K562 (cell line): ENCODE data around the gene SLC49A4. TPM values are rescaled to one million over a fixed set of nuclear protein-coding genes. Genes with fewer than 3 reads are reported as not detected.

ENCODE experiments used
- ATAC-seq: fragments of 200-7000 bp; cut with Tn5 transposase; 3 replicates; pipeline ENCODE4 v1.9.1; 2020; ENCODE audit warnings: moderate library complexity
- BruUV-seq: library from RNA; stranded (reverse); fragments of 400-500 nt; replicated peaks from 2 replicates; lab custom pipeline; 2021; lab: Mats Ljungman, UMichigan
- CTCF ChIA-PET: fragments of 300-600 bp; formaldehyde crosslinking; extraction: SDS; loops from one replicate; lab custom pipeline; 2021; ENCODE audit warnings: low intra/inter-chr PET ratio; lab: Yijun Ruan, JAX
- POLR2A ChIA-PET: fragments of 300-600, 350-650 bp; sonication (Branson Sonifier 250); formaldehyde crosslinking; extraction: SDS; loops from one replicate; lab custom pipeline; 2021; ENCODE audit warnings: antibody characterized with exemption, inconsistent platforms; lab: Yijun Ruan, JAX
- DNase-seq, 4 experiments: peaks; one replicate each; pipeline versions ENCODE4 v3.0.0 to v3.0.0-alpha.2; 2011 to 2018; ENCODE audit warnings: low spot score in 3 of 4, mixed read lengths in 3 of 4; ENCODE audit errors: extremely low read depth in 1 of 4
- FAIRE-seq: peaks from 2 replicates; lab custom pipeline; 2011; peaks lifted over from hg19 to GRCh38; lab: Jason Lieb, UNC
- H2AFZ ChIP-seq: 2 replicates; pipeline ENCODE4 v1.6.0; 2011; ENCODE audit warnings: low read depth, low read length, control low read depth, inconsistent platforms
- H3K27ac ChIP-seq: fragments of 200-600 bp; 3 replicates; pipeline ENCODE4 v1.8.0; 2011; ENCODE audit warnings: low read depth, mild to moderate bottlenecking, control low read depth, inconsistent platforms, low read length, moderate library complexity, mixed read lengths; ENCODE audit errors: extremely low read depth
- H3K27me3 ChIP-seq, 2 experiments: fragments of 300-600 bp in 1 of 2; 2 replicates in 1 of 2; 3 replicates in 1 of 2; pipeline versions ENCODE4 v1.6.0 to v1.8.0; 2011; ENCODE audit warnings: inconsistent platforms in 2 of 2, low read length in 2 of 2, mild to moderate bottlenecking in 1 of 2, mixed read lengths in 1 of 2, moderate library complexity in 1 of 2; ENCODE audit not compliant: control insufficient read depth in 2 of 2, insufficient read depth in 2 of 2
- H3K36me3 ChIP-seq: fragments of 300-600 bp; 3 replicates; pipeline ENCODE4 v1.8.0; 2011; ENCODE audit warnings: mild to moderate bottlenecking, low read length, inconsistent platforms; ENCODE audit not compliant: control insufficient read depth, insufficient read depth
- H3K4me1 ChIP-seq, 2 experiments: fragments of 200-600 bp in 1 of 2; replicated peaks in 1 of 2; 2 replicates in 1 of 2; 3 replicates in 1 of 2; pipeline versions ENCODE4 v1.5.1 to v1.8.0; 2011; ENCODE audit warnings: inconsistent platforms in 2 of 2, low read length in 2 of 2, mild to moderate bottlenecking in 1 of 2, mixed read lengths in 1 of 2, moderate library complexity in 1 of 2; ENCODE audit not compliant: control insufficient read depth in 2 of 2, insufficient read depth in 2 of 2
- H3K4me2 ChIP-seq: 2 replicates; pipeline ENCODE4 v1.6.1; 2011; ENCODE audit warnings: low read length, control low read depth, inconsistent platforms, mixed read lengths; ENCODE audit not compliant: insufficient read depth
- H3K4me3 ChIP-seq: fragments of 200-600 bp; sonication (generic), shearing (Covaris generic); 2 replicates; pipeline ENCODE4 v1.5.1; 2016; ENCODE audit warnings: control low read depth, inconsistent platforms
- H3K79me2 ChIP-seq: fragments of 200-600 bp; 3 replicates; pipeline ENCODE4 v1.8.0; 2011; ENCODE audit warnings: low read length, inconsistent platforms; ENCODE audit not compliant: control insufficient read depth, insufficient read depth
- H3K9ac ChIP-seq, 2 experiments: 2 replicates each; pipeline versions ENCODE4 v1.6.0 to v1.6.1; 2011; ENCODE audit warnings: low read depth in 2 of 2, low read length in 2 of 2, control low read depth in 1 of 2, inconsistent platforms in 1 of 2, mild to moderate bottlenecking in 1 of 2, mixed read lengths in 1 of 2; ENCODE audit not compliant: insufficient read depth in 1 of 2
- H3K9me1 ChIP-seq: one replicate; pipeline ENCODE4 v1.6.0; 2011; ENCODE audit warnings: inconsistent platforms, mild to moderate bottlenecking, low read length, moderate library complexity; ENCODE audit not compliant: control insufficient read depth, insufficient read depth
- H3K9me3 ChIP-seq: replicated peaks from 2 replicates; pipeline ENCODE4 v1.5.1; 2011; ENCODE audit warnings: low read depth, low read length, inconsistent platforms; ENCODE audit not compliant: control insufficient read depth, insufficient read depth
- H4K20me1 ChIP-seq: replicated peaks from 2 replicates; pipeline ENCODE4 v1.6.1; 2011; ENCODE audit warnings: low read length, inconsistent platforms, mixed read lengths; ENCODE audit not compliant: control insufficient read depth, insufficient read depth
- ATF4 ChIP-seq: fragments of 450-650 bp; formaldehyde crosslinking; IDR thresholded peaks from 2 replicates; pipeline ENCODE4 v1.4.0; 2022; ENCODE audit warnings: mild to moderate bottlenecking, moderate library complexity
- EWSR1 ChIP-seq: fragments of 450-650 bp; IDR thresholded peaks from 2 replicates; pipeline ENCODE4 v1.6.1; 2018; ENCODE audit warnings: borderline replicate concordance, mild to moderate bottlenecking, low read depth, moderate library complexity; ENCODE audit not compliant: partially characterized antibody
- IRF9 ChIP-seq: fragments of 450-650 bp; IDR thresholded peaks from 2 replicates; pipeline ENCODE4 v1.6.1; 2016; ENCODE audit warnings: missing biosample characterization, missing genetic modification characterization
- KLF6 ChIP-seq: fragments of 250-450 bp; sonication (Bioruptor Pico); IDR thresholded peaks from 2 replicates; pipeline ENCODE4 v1.4.0; 2020; ENCODE audit warnings: mild to moderate bottlenecking, moderate library complexity, borderline replicate concordance
- NCOA2 ChIP-seq, 2 experiments: fragments of 450-650 bp; IDR thresholded peaks; 2 replicates each; pipeline ENCODE4 v1.6.1; 2018; ENCODE audit warnings: mild to moderate bottlenecking in 2 of 2, moderate library complexity in 1 of 2; ENCODE audit not compliant: partially characterized antibody in 2 of 2
- PKNOX1 ChIP-seq: fragments of 450-650 bp; IDR thresholded peaks from 2 replicates; pipeline ENCODE4 v1.6.1; 2016
- PRMT5 ChIP-seq: sonication (generic); formaldehyde crosslinking; IDR thresholded peaks from 2 replicates; pipeline ENCODE4 v1.5.0; 2020; ENCODE audit warnings: missing genetic modification reagents
- SMARCA5 ChIP-seq: fragments of 450-650 bp; IDR thresholded peaks from 2 replicates; pipeline ENCODE4 v1.6.1; 2016
- SREBF1 ChIP-seq: fragments of 150-350 bp; IDR thresholded peaks from 2 replicates; pipeline ENCODE4 v1.6.1; 2014; ENCODE audit warnings: antibody characterized with exemption, low read depth, low read length, borderline replicate concordance
- THRB ChIP-seq: fragments of 450-650 bp; formaldehyde crosslinking; conservative IDR thresholded peaks from 2 replicates; pipeline ENCODE4 v1.4.0; 2022; ENCODE audit warnings: mild to moderate bottlenecking, missing genetic modification characterization
- TRIM25 ChIP-seq: fragments of 450-650 bp; IDR thresholded peaks from 2 replicates; pipeline ENCODE4 v1.7.0; 2016; ENCODE audit warnings: borderline replicate concordance
- ZNF239 ChIP-seq: fragments of 250-450 bp; sonication (Bioruptor Pico); IDR thresholded peaks from 2 replicates; pipeline ENCODE4 v1.4.0; 2020; ENCODE audit warnings: mild to moderate bottlenecking
- ZNF253 ChIP-seq: fragments of 250-450 bp; sonication (Bioruptor Pico); conservative IDR thresholded peaks from 2 replicates; pipeline ENCODE4 v1.6.1; 2021; ENCODE audit warnings: mild to moderate bottlenecking
- ZNF408 ChIP-seq: fragments of 250-450 bp; sonication (Bioruptor Pico); IDR thresholded peaks from 2 replicates; pipeline ENCODE4 v1.4.0; 2020; ENCODE audit warnings: low read depth, mild to moderate bottlenecking, moderate library complexity
- ZNF507 ChIP-seq: conservative IDR thresholded peaks from 2 replicates; pipeline ENCODE4 v1.6.1; 2017; ENCODE audit warnings: missing genetic modification characterization, missing compliant biosample characterization
- ZNF77 ChIP-seq: fragments of 250-450 bp; sonication (Bioruptor Pico); IDR thresholded peaks from 2 replicates; pipeline ENCODE4 v1.5.0; 2020
- in situ Hi-C: fragments of 300-500 bp; cut with MboI; formaldehyde crosslinking; loops from 4 replicates; pipeline ENCODE4 v1.15.0; 2018; ENCODE audit warnings: inconsistent platforms, mixed read lengths
- intact Hi-C: fragments of 100-400 bp; cut with micrococcal nuclease; formaldehyde crosslinking; loops from 2 replicates; pipeline ENCODE4 v1.14.2; 2022
- polyA plus RNA-seq, 8 experiments: library from polyadenylated mRNA; depleted of rRNA in 4 of 8; stranded (reverse) in 5 of 8; unstranded in 3 of 8; fragments of >200 nt; fragmentation: Nextera tagmentation in 2 of 8; fragmentation: Illumina TruSeq in 1 of 8; extraction: Ambion mirVana in 2 of 8; extraction: Trizol in 1 of 8; gene quantifications; 2 replicates each; pipeline versions ENCODE4 v1.2.1 to v1.2.3, GENCODE V29; 2011 to 2014; ENCODE audit warnings: inconsistent platforms in 1 of 8, missing spikeins in 1 of 8
- total RNA-seq, 7 experiments: library from RNA; depleted of rRNA in 6 of 7; stranded (reverse); fragments of >200 nt in 6 of 7; fragmentation: Illumina TruSeq in 2 of 7; extraction: Trizol in 2 of 7; gene quantifications; 2 replicates each; pipeline versions ENCODE4 v1.2.1 to v1.2.3, GENCODE V29; 2011 to 2021; ENCODE audit warnings: low replicate concordance in 1 of 7

SLC49A4 gene
- total and polyA plus RNA-seq, 9 of the 15 experiments (the other 6 are each of a cell fraction or from before 2014, with no cell fraction given), result 0.15 to 1.3 (median 0.83) TPM

- BruUV-seq, result no TSS peak
- Histone ChIP-seq H4K20me1 (no peaks in the 10 kb centered on the region), H3K27me3 (no peaks in the 10 kb centered on the region), H3K9me3 (no peaks in the 10 kb centered on the region), H3K4me3 (no peak overlapping the region), H3K9me1 (no peaks in the 10 kb centered on the region), H3K36me3 (no peaks in the 10 kb centered on the region), H3K79me2 (no peaks in the 10 kb centered on the region), H2AFZ (no peak overlapping the region), H3K4me2 (no peak overlapping the region), H3K27ac (no peak overlapping the region), H3K9ac (no peak overlapping the region), H3K4me1 (no peaks in the 10 kb centered on the region)
- DNase-seq (no peak), ATAC-seq (no peak), FAIRE-seq (no peak)
- intact Hi-C loops, result no loop called here
- no peak for TF ChIP-seq ZNF507 (tag)
- no peak for TF ChIP-seq PKNOX1
- TF ChIP-seq SMARCA5, result no peak
- TF ChIP-seq EWSR1, result no peak
- TF ChIP-seq ZNF253 (CRISPR knock-in tag), result no peak
- no peak for TF ChIP-seq SREBF1
- no peak for TF ChIP-seq NCOA2 (IDR thresholded peaks at IDR 0.05; ENCODE audit: partially characterized antibody in 2 of 2)
- no peak for TF ChIP-seq TRIM25
- no peak for TF ChIP-seq PRMT5 (CRISPR knock-in tag)
- TF ChIP-seq ATF4 (CRISPR knock-in tag), result no peak
- no peak for TF ChIP-seq ZNF77 (CRISPR knock-in tag)
- TF ChIP-seq IRF9 (tag), result no peak
- no peak for TF ChIP-seq ZNF239
- no peak for TF ChIP-seq KLF6
- TF ChIP-seq THRB, result no peak
- TF ChIP-seq ZNF408 (CRISPR knock-in tag), result no peak
- ChIA-PET POLR2A (interaction anchor here (0.7 kb wide), 1 partner anchor 15 kb away, joined by 3 read pairs; no protein-coding TSS in a partner anchor), CTCF (no interaction called here)
- in situ Hi-C loops, result no loop called here
Observed at GRCh38 chr3:122868322-122868721, 73.5 kb downstream of the SLC49A4 start.
